Adipose tissue (tissue), 3 donors: ENCODE data around the gene PRDX2. TPM values are rescaled to one million over a fixed set of nuclear protein-coding genes. Genes with fewer than 3 reads are reported as not detected.
"Not testable (repeated sequence)": the region's sequence is repeated elsewhere in the genome, so short reads cannot be mapped to it uniquely, and the experiment has no call there.

ENCODE experiments used
- H3K27ac ChIP-seq: one replicate; pipeline ENCODE4 v1.5.1; 2013; ENCODE audit warnings: low read depth, low read length
- WGBS, 3 donors: extraction: QIAGEN DNeasy Blood & Tissue Kit; methylation state at CpG; one replicate each; pipeline ENCODE4 v1.1.7; 2013; 5-methylcytosine and 5-hydroxymethylcytosine counted together
- polyA plus RNA-seq, 3 donors: library from polyadenylated mRNA; stranded (reverse); fragments of 200-250 nt; gene quantifications; one replicate each; pipeline ENCODE4 v1.2.3, GENCODE V29; 2013
- donor health status: healthy with polysubstance abuse.
- donor health status: Bipolar disorder and iron deficiency.
- donor health status: healthy.

The PRDX2 gene
- polyA plus RNA-seq = 100 to 1,000 TPM; 159 to 386 (median 207) TPM

- no peak within 1 kb of the TSS for H3K27ac ChIP-seq
- WGBS, 3 donors = 0% methylated on average over 76 to 78 of the region's 78 CpGs
Measured at GRCh38 chr19:12801466-12802266, at the start of gene PRDX2, which contains the start of gene THSD8. Gene PRDX2 (minus strand): TSS chr19:12801800. CDS start chr19:12801261, 539 bp downstream. Gene THSD8 (plus strand): TSS chr19:12802069. CDS start chr19:12802072, 3 bp downstream.

GRCh38 chr19:12847159-12848139, 45.8 kb upstream of the PRDX2 start:
- no peak overlapping the region for H3K27ac ChIP-seq
- 11 to 12% (median 11%) methylated on average over 61 to 69 of the region's 69 CpGs for WGBS, 3 donors

DNA sequence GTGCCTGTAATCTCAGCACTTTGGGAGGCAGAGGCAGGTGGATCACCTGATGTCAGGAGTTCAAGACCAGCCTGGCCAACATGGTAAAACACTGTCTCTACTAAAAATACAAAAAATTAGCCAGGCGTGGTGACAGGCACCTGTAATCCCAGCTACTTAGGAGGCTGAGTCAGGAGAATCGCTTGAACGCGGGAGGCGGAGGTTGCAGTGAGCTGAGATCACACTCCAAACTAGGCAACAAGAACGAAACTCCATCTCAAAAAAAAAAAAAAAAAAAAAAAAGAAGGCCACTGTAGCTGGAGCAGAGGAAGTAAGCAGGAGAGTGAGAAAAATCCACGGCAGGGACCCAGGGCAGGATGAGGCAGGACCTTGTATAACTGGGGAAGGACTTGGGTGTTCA, 45.0 kb upstream of the PRDX2 start:
- not testable (repeated sequence) for H3K27ac ChIP-seq
- 77 to 83% (median 79%) methylated on average over 7 of the region's 7 CpGs for WGBS, 3 donors

- 66 to 82% (median 81%) methylated on average over 3 of the region's 3 CpGs for WGBS, 3 donors
- no peak overlapping the region for H3K27ac ChIP-seq
Measured at GRCh38 chr19:12843999-12844732, 42.6 kb upstream of the PRDX2 start.

GRCh38 chr19:12843328-12843727, 41.7 kb upstream of the PRDX2 start:
- WGBS, 3 donors = 77 to 82% (median 79%) methylated on average over 11 of the region's 11 CpGs
- H3K27ac ChIP-seq = no peak overlapping the region

DNA sequence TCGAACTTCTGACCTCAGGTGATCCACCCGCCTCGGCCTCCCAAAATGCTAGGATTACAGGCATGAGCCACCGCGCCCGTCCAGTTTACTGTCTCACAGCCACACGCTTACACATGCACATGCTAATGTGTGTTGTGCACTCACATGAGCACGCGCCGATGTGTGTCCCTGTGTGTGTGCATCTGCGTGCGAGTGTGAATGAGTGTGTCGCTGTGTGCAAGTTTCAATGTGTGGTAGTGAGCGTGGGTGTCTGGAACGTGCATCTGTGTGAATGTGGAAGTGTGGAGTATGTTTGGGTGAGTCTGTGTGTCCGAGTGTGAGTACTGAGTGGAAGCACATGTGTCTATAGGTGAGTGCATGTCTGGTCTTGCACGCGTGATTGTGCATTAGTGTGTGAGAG, 40.9 kb upstream of the PRDX2 start:
- WGBS, 3 donors = 88 to 94% (median 93%) methylated on average over 18 of the region's 18 CpGs
- no peak overlapping the region for H3K27ac ChIP-seq

- WGBS, 3 donors = 1 to 4% (median 4%) methylated on average over 26 to 29 of the region's 29 CpGs
- no peak overlapping the region for H3K27ac ChIP-seq
Measured at GRCh38 chr19:12841094-12841493, 39.5 kb upstream of the PRDX2 start.

GRCh38 chr19:12840091-12841079, 38.8 kb upstream of the PRDX2 start:
- no peak overlapping the region for H3K27ac ChIP-seq
- WGBS, 3 donors = 24 to 27% (median 25%) methylated on average over 40 to 43 of the region's 43 CpGs

GRCh38 chr19:12838886-12839756, 37.5 kb upstream of the PRDX2 start:
- WGBS, 3 donors = 22 to 23% (median 23%) methylated on average over 18 to 21 of the region's 21 CpGs
- no peak overlapping the region for H3K27ac ChIP-seq

GRCh38 chr19:12838182-12838885, 36.7 kb upstream of the PRDX2 start, which contains the start of gene MAST1:
Gene MAST1 (plus strand): TSS chr19:12838515. CDS start chr19:12838573, 58 bp downstream.
- WGBS, 3 donors = 0 to 2% (median 2%) methylated on average over 37 to 68 of the region's 69 CpGs
- H3K27ac ChIP-seq = no peak within 1 kb of the TSS

DNA sequence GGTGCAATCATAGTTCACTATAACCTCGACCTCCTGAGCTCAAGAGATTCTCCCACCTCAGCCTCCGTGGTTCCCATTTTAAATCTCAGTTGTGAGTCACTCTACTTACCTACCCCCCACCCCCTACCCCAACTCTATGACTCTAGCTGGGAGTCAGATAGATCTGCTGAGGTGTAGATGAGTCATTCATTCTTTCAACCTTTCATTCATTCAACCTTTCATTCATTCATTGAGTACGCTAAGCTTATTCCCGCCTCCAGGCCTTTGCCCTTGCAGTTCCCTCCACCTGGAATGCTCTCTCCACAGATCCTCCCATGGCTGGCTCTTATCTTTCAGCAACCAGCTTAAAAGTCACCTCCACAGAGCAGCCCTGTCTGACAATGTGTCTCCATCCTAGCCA, 35.6 kb upstream of the PRDX2 start:
- H3K27ac ChIP-seq = no peak overlapping the region
- WGBS, 3 donors = 71 to 84% (median 80%) methylated on average over 4 of the region's 4 CpGs

DNA sequence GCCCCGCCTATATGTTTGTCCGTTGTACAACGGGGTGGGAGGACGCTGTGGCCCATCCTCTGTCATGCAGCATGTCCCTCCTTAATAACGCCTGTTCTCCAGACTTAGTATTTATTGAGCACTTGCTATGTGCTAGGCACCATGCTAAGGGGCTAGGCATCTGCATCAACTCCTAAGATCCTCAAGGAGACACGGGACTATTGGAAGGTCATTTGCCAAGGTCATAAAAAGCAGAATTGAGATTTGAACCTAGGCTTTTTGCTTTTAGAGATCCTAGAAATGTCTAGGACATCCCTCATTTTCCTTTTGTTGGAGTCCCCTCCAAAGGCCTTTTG, 34.9 kb upstream of the PRDX2 start:
- H3K27ac ChIP-seq = no peak overlapping the region
- 5% methylated on average over 6 of the region's 6 CpGs for WGBS, 3 donors

- H3K27ac ChIP-seq = no peak overlapping the region
- WGBS, 3 donors = 6 to 8% (median 6%) methylated on average over 39 of the region's 39 CpGs
Measured at GRCh38 chr19:12834976-12835757, 33.6 kb upstream of the PRDX2 start.

GRCh38 chr19:12834566-12834943, 33.0 kb upstream of the PRDX2 start, which contains the start of gene RTBDN:
Gene RTBDN (minus strand): TSS chr19:12834579. CDS start chr19:12829979, 4,600 bp downstream.
- H3K27ac ChIP-seq = no peak within 1 kb of the TSS
- 8 to 9% (median 8%) methylated on average over 20 of the region's 20 CpGs for WGBS, 3 donors
